Activated CD4-positive, alpha-beta memory T cell treated with anti-CD3 and anti-CD28 coated beads for 36 hours (primary cell): Measurements from ENCODE around the gene NPM1. TPM values are rescaled to one million over a fixed set of nuclear protein-coding genes. Genes with fewer than 3 reads are reported as not detected.

Experiments
- CTCF ChIA-PET: fragments of 350-600 bp; sonication (Branson Sonifier 250); formaldehyde crosslinking; loops from one replicate; lab custom pipeline; 2021; ENCODE audit warnings: antibody characterized with exemption, inconsistent platforms; lab: Charles Lee
- POLR2A ChIA-PET: fragments of 350-600 bp; sonication (Branson Sonifier 250); formaldehyde crosslinking; loops from one replicate; lab custom pipeline; 2021; ENCODE audit warnings: antibody characterized with exemption; lab: Charles Lee
- DNase-seq: peaks from one replicate; pipeline ENCODE4 v3.0.0-alpha.2; 2020
- H3K27ac Mint-ChIP-seq: one replicate; pipeline ENCODE4 v1.8.0; 2021; ENCODE audit warnings: mixed read lengths
- H3K27me3 Mint-ChIP-seq: one replicate; pipeline ENCODE4 v1.8.0; 2021; ENCODE audit warnings: mixed read lengths
- H3K36me3 Mint-ChIP-seq: one replicate; pipeline ENCODE4 v1.8.0; 2021; ENCODE audit warnings: mixed read lengths
- H3K4me1 Mint-ChIP-seq: one replicate; pipeline ENCODE4 v1.8.0; 2021; ENCODE audit warnings: low read depth, mixed read lengths
- H3K4me3 Mint-ChIP-seq: one replicate; pipeline ENCODE4 v1.8.0; 2021; ENCODE audit warnings: mild to moderate bottlenecking, mixed read lengths
- H3K9me3 Mint-ChIP-seq: one replicate; pipeline ENCODE4 v1.8.0; 2021; ENCODE audit warnings: mixed read lengths
- intact Hi-C: fragments of 100-400 bp; cut with micrococcal nuclease; formaldehyde crosslinking; loops from one replicate; pipeline ENCODE4 v1.15.1; 2023
- total RNA-seq, 2 experiments: library from RNA; stranded (reverse); gene quantifications; one replicate each; pipeline ENCODE4 v1.2.3, GENCODE V29; 2021

NPM1 gene
- total RNA-seq, 2 experiments from 2014 or later, result 2,483 to 2,592 TPM

DNA sequence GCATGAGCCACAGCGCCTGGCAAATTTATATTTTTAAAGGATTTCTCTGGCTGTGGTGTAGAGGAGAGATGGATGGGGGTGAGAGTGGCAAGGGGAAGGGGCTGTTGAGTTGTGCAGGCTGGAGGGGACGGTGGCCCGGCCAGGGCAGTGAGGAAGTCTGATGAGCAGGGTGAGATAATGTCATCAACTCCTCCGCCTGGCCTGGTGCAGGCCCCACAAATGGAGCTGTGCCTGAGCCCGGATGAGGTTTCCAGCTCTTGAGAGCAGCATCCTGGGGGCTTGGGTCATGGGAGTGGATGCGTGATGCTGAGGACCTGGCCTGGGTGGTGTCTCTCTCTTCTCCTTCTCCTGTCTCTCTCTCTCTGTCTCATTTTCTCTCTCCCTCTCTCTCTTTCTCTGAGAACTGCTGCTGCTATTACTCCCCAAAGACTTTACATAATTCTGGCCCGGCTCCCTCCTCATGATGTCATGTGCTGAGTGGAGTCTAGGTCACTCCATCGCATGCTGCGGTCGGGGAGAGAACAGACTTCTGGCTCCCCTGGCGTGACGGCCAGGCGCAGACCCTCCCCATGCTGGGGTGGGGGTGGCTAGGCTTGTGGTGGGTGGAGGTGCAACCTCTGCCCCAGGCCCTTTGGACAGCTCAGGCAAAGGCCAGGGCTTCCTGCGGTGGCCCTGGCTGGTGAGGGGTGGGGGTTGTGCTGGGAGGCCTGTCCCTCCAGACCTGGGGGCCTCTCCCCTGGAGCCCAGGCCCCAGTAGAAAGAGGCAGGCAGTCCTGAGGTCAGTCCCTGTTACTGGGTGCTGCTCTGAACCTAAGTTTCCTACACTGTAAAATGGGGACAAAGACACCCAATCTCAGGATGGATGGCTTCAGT, 58.2 kb downstream of the NPM1 start:
- no peak for DNase-seq
- H3K9me3 Mint-ChIP-seq, result no peaks in the 10 kb centered on the region
- POLR2A ChIA-PET, result no interaction called here
- CTCF ChIA-PET, result no interaction called here
- no peak overlapping the region for H3K27ac Mint-ChIP-seq
- H3K4me3 Mint-ChIP-seq, result no peak overlapping the region
- H3K36me3 Mint-ChIP-seq, result no peaks in the 10 kb centered on the region
- H3K4me1 Mint-ChIP-seq, result no peaks in the 10 kb centered on the region
- intact Hi-C loops, result no loop called here
- peaks cover 15% of the 10 kb centered on the region for H3K27me3 Mint-ChIP-seq

GRCh38 chr5:171447226-171447625, 59.6 kb downstream of the NPM1 start:
- no peak overlapping the region for H3K27ac Mint-ChIP-seq
- H3K9me3 Mint-ChIP-seq, result no peaks in the 10 kb centered on the region
- DNase-seq, result no peak
- H3K27me3 Mint-ChIP-seq, result peaks cover 25% of the 10 kb centered on the region
- H3K4me1 Mint-ChIP-seq, result no peaks in the 10 kb centered on the region
- H3K4me3 Mint-ChIP-seq, result no peak overlapping the region
- CTCF ChIA-PET, result no interaction called here
- POLR2A ChIA-PET, result no interaction called here
- intact Hi-C loops, result no loop called here
- H3K36me3 Mint-ChIP-seq, result no peaks in the 10 kb centered on the region

DNA sequence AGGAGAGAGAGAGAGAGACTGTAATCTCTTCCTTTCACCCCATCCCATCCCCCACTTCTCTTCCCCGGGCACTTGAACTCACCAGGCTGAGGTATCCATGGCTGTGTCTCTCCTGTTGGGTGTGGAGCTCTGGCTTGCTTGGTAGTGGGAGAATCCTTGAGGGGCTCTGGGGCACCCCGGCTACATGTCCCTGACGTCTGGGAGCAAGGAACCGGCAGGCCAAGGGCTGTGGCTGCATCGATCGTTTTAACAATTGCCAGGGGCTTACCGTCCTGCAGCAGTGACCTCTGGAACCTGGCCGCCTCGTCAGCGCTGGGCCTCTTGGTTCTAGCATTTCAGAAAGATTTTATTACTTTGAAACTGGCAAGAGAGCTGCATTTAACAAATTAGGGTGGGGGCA, 61.8 kb downstream of the NPM1 start:
- no peak overlapping the region for H3K27ac Mint-ChIP-seq
- DNase-seq, result no peak
- H3K9me3 Mint-ChIP-seq, result no peaks in the 10 kb centered on the region
- ChIA-PET CTCF (no interaction called here), POLR2A (no interaction called here)
- no peaks in the 10 kb centered on the region for H3K36me3 Mint-ChIP-seq
- intact Hi-C loops, result no loop called here
- no peaks in the 10 kb centered on the region for H3K4me1 Mint-ChIP-seq
- no peak overlapping the region for H3K4me3 Mint-ChIP-seq
- peaks cover 39% of the 10 kb centered on the region for H3K27me3 Mint-ChIP-seq

DNA sequence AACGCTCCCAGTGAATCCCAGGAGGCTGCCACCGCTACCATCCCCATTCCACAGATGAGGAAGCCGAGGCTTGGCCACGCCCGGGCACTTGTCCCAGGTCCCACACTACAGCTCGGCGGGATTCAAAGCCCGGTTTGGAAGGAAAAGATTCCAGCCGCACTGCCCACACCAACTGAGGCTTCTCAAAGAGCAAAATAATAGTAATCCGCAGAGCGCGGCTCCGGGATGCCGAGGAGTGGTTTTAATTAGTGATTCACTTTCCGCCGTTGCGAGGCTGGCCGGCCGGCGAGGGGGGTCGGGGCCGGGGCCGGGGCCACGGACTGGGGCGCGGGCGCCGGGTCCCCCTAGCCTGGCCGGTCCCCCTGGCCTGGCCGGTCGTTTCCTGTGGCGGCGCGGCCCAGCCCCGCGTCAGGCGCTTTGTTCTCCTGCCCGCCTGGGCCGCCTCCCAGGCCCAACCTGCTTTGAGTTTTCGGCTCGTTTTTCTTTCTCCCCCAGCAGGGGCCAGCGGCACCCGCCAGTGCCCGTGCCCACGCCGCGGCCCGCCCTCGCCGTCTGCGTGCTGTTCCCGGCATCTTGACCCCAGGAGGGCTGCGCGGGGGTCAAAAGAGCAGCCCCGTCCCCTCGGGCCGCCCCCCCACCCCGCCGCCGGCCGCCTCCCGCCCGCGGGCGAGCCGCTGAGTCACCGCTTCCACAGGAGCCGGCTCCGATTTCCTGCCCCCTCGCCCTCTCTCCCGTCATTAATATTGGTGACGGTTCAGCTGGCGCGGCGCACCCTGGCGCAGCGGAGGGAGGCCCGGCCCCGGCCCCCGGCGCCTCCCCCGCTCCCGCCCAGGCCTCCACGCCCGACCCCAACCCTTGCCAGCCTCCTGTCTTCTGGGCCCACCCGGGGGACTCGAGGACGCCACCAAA, 63.0 kb downstream of the NPM1 start:
- peaks cover 39% of the 10 kb centered on the region for H3K27me3 Mint-ChIP-seq
- POLR2A ChIA-PET, result no interaction called here

DNA sequence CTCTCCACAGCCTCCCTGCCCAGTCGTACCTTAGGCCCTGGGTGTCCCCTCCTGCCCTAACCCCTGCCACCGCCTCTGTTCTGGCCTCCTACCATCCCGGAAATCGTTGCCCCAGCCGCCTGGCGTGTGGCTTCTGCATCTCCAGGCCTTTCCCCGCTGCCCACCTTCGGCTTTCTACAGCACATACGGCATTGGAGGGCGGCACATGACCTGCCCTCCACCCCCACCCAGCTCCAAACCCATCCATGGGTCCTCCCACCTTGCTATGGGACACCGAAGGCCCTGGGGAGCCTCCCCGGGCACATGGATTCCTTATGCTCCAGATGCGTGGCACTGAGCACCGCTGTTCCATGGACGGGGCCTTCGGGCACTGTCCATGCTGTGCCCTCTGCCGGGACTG, 63.8 kb downstream of the NPM1 start:
- CTCF ChIA-PET, result no interaction called here
- Mint-ChIP-seq H3K27ac (no peak overlapping the region), H3K27me3 (peaks cover 39% of the 10 kb centered on the region), H3K36me3 (no peaks in the 10 kb centered on the region), H3K4me3 (no peak overlapping the region), H3K4me1 (no peaks in the 10 kb centered on the region), H3K9me3 (no peaks in the 10 kb centered on the region)
- intact Hi-C loops, result no loop called here
- POLR2A ChIA-PET, result no interaction called here
- no peak for DNase-seq

More for the DNA sequence above, 63.0 kb downstream of the NPM1 start:
- CTCF ChIA-PET, result no interaction called here
- intact Hi-C loops, result no loop called here
- no peak overlapping the region for H3K27ac Mint-ChIP-seq
- no peaks in the 10 kb centered on the region for H3K9me3 Mint-ChIP-seq
- H3K4me3 Mint-ChIP-seq, result no peak overlapping the region
- peak; percentile 42 for DNase-seq
- no peaks in the 10 kb centered on the region for H3K4me1 Mint-ChIP-seq
- no peaks in the 10 kb centered on the region for H3K36me3 Mint-ChIP-seq

DNA sequence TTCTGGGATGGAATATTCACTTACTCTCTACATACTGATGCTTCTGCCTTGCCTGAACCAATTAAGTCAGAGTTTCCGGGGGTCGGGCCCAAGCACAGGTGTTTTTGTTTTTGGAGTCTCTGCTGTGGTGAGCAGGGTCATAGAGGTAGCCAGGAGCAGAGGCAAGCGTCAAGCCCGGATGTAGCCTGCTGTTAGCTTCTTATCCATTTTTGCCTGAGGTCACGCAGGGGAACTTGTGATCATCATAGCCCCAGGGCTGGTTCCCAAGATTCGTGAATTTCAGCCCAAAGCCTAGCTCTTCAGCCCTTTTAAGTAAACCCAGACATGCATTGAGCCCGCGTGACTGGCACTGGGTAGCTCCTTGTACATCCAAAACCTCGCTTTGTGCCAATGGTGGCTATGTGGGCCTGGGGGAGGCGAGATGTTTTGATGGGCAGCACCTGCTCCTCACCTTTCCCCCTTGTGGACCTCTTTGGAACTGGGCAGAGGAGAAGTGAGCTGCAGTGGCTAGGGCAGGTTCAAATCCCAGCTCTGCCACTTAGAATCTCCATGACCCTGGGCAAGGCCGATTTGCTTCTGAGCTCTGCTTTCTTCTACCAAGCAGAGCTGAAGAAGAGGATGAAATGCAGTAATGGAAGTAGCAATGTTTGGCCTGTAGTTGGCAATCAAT, 65.5 kb downstream of the NPM1 start:
- no peaks in the 10 kb centered on the region for H3K9me3 Mint-ChIP-seq
- H3K4me3 Mint-ChIP-seq, result no peak overlapping the region
- H3K27me3 Mint-ChIP-seq, result peaks cover 39% of the 10 kb centered on the region
- DNase-seq, result no peak
- H3K36me3 Mint-ChIP-seq, result no peaks in the 10 kb centered on the region
- intact Hi-C loops, result no loop called here
- ChIA-PET CTCF (interaction anchor here (0.8 to 1.1 kb wide), 2 partner anchors 48 to 153 kb away, joined by 4 to 5 read pairs; no protein-coding TSS in a partner anchor), POLR2A (no interaction called here)
- no peak overlapping the region for H3K27ac Mint-ChIP-seq
- no peaks in the 10 kb centered on the region for H3K4me1 Mint-ChIP-seq

DNA sequence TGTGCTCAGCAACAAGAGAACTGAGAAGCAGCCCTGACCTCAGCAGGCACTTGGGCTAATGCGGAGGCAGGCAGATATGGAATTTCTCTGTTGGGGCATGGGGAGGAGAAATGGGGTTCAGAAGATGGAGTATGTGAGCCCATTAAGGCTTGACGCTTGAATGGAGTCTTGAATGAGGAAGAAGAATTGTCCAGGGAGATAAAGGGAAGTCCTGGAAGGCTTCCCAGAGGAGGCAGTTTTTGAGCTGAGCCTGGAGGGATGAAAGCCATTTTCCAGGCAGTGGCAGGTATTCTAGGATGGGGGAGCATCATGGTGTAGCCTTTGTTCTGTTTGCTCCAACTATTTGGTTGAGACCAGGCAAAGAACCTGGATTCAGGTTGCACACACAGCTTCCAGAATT, 66.3 kb downstream of the NPM1 start:
- Mint-ChIP-seq H3K27me3 (peaks cover 37% of the 10 kb centered on the region), H3K27ac (no peak overlapping the region), H3K4me1 (no peaks in the 10 kb centered on the region), H3K9me3 (no peaks in the 10 kb centered on the region), H3K36me3 (no peaks in the 10 kb centered on the region), H3K4me3 (no peak overlapping the region)
- intact Hi-C loops, result no loop called here
- ChIA-PET CTCF (interaction anchor here (0.8 to 1.1 kb wide), 2 partner anchors 47 to 152 kb away, joined by 4 to 5 read pairs; no protein-coding TSS in a partner anchor), POLR2A (no interaction called here)
- DNase-seq, result no peak

GRCh38 chr5:171454549-171454948, 66.9 kb downstream of the NPM1 start:
- ChIA-PET POLR2A (no interaction called here), CTCF (no interaction called here)
- H3K9me3 Mint-ChIP-seq, result no peaks in the 10 kb centered on the region
- no peak for DNase-seq
- no peak overlapping the region for H3K27ac Mint-ChIP-seq
- H3K27me3 Mint-ChIP-seq, result peaks cover 32% of the 10 kb centered on the region
- H3K4me1 Mint-ChIP-seq, result no peaks in the 10 kb centered on the region
- no peaks in the 10 kb centered on the region for H3K36me3 Mint-ChIP-seq
- intact Hi-C loops, result no loop called here
- H3K4me3 Mint-ChIP-seq, result no peak overlapping the region

DNA sequence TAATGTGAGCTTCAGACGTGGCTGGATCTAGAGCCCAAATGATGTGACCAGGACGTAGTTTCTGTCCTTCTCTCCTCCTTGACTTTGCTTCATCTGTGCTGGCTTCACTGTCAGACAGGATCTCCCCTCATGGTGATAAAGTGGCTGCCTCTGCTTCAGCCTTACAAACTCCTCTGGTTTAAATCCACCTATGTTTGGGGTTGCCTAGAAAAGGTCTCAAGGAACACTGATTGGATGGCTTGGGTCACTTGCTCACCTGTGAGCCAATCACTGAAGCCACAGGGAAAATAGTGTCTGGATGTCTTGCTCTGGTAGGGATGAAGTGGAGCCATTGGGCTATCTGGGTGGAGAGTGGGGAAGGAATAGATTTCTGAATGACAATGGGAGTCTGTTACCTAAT, 67.9 kb downstream of the NPM1 start:
- ChIA-PET POLR2A (no interaction called here), CTCF (no interaction called here)
- no peak for DNase-seq
- H3K36me3 Mint-ChIP-seq, result no peaks in the 10 kb centered on the region
- H3K4me1 Mint-ChIP-seq, result no peaks in the 10 kb centered on the region
- no peaks in the 10 kb centered on the region for H3K9me3 Mint-ChIP-seq
- peaks cover 23% of the 10 kb centered on the region for H3K27me3 Mint-ChIP-seq
- H3K4me3 Mint-ChIP-seq, result no peak overlapping the region
- H3K27ac Mint-ChIP-seq, result no peak overlapping the region
- intact Hi-C loops, result no loop called here

- Mint-ChIP-seq H3K9me3 (no peaks in the 10 kb centered on the region), H3K4me1 (no peaks in the 10 kb centered on the region), H3K4me3 (no peak overlapping the region), H3K27ac (no peak overlapping the region), H3K36me3 (no peaks in the 10 kb centered on the region), H3K27me3 (peaks cover 14% of the 10 kb centered on the region)
- DNase-seq, result no peak
- intact Hi-C loops, result no loop called here
- CTCF ChIA-PET, result no interaction called here
- POLR2A ChIA-PET, result no interaction called here
These were observed 69.7 kb downstream of the NPM1 start for GRCh38 chr5:171457208-171457981.

DNA sequence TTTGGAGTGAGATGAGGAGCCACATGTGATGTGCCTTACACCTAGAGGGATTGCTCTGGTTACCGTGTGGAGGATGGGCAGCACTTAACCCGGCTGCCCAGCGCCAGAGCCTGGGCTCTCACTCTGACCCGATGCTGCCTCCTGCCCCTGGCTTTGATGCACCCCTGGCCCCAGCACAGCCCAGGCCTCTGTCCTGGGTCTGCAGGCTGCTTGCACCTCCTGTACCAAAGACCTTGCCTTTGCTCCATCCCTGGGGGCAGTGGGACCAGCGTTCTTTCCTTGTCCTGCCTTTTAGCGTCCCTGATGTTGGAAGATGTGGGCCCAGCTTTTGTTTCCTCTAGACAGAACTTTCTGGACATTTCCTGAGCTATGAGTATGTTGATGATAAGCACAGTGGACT, 72.2 kb downstream of the NPM1 start:
- no peaks in the 10 kb centered on the region for H3K36me3 Mint-ChIP-seq
- H3K27me3 Mint-ChIP-seq, result peaks cover 3% of the 10 kb centered on the region
- H3K27ac Mint-ChIP-seq, result no peak overlapping the region
- intact Hi-C loops, result no loop called here
- no peak overlapping the region for H3K4me3 Mint-ChIP-seq
- no peaks in the 10 kb centered on the region for H3K4me1 Mint-ChIP-seq
- CTCF ChIA-PET, result no interaction called here
- POLR2A ChIA-PET, result no interaction called here
- DNase-seq, result no peak
- H3K9me3 Mint-ChIP-seq, result no peaks in the 10 kb centered on the region
